IPS-18a (cell line): Measurements from ENCODE around the gene ITM2A.
A peak's percentile ranks its signal among the peaks of the same experiment; 100 is the strongest.

Experiments
- H3K27ac ChIP-seq: one replicate; pipeline ENCODE4 v1.5.1; 2013; ENCODE audit warnings: low read length
- H3K27me3 ChIP-seq: one replicate; pipeline ENCODE4 v1.6.1; 2013; ENCODE audit warnings: mild to moderate bottlenecking, low read length; ENCODE audit not compliant: control insufficient read depth, insufficient read depth
- H3K36me3 ChIP-seq: one replicate; pipeline ENCODE4 v1.6.1; 2013; ENCODE audit warnings: low read depth, low read length; ENCODE audit not compliant: control insufficient read depth
- H3K4me1 ChIP-seq: one replicate; pipeline ENCODE4 v1.6.1; 2013; ENCODE audit warnings: low read depth, low read length; ENCODE audit not compliant: control insufficient read depth
- H3K4me3 ChIP-seq: one replicate; pipeline ENCODE4 v1.5.1; 2013; ENCODE audit warnings: low read length
- H3K9ac ChIP-seq: one replicate; pipeline ENCODE4 v1.6.1; 2013; ENCODE audit warnings: mild to moderate bottlenecking, low read length, moderate library complexity
- H3K9me3 ChIP-seq: one replicate; pipeline ENCODE4 v1.6.1; 2013; ENCODE audit warnings: low read depth, low read length; ENCODE audit not compliant: control insufficient read depth

ITM2A gene

DNA sequence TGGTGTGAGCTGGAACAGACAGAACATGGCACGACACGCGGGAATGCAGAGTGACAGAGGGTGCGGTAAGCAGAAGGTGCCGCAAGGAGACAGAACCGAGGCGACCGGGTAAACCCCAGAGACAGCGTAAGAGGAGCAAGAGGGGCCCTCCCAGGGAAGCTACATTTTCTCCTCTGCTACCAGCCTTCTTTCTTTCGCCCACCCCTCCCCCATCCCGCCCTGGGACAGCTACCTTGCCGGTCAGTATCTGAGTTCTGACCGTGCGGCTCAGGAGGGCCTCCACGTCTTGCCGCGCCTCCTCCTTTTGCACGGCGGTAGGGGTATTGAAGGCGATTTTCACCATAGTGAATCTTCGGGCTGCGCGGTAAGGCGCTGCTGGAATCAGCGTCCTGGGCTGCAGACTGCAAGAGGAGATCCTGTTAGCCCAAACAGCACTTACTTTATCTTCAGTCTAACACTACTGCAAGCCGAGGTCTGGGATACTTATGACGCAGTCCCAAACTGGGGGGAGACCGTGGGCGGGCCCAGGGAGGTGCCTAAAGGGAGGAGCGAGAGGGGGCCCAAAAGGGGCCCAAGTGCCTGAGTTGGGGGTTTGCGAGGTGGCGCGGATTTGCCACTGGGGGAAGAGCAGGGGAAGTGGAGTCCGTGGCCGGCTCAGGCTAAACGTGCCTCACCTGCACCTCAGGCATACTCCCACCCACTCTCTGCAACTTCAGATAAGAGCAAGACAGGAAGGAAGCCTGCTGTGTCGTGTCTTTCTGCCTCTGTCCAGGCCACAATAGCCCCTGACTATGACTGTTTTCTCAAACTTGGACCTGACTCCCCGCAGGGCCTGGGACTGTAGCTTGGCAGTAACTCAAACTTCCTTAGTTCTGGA, at the start of gene ITM2A:
Gene ITM2A (minus strand): TSS at position 462 of the 877 bp plus-strand sequence. CDS start 119 bp downstream, at position 343.
- Histone ChIP-seq H3K9me3 (peaks cover 12% of the 10 kb centered on the region), H3K9ac (peak within 1 kb of the TSS; percentile 52), H3K27me3 (no peaks in the 10 kb centered on the region), H3K36me3 (no peaks in the 10 kb centered on the region), H3K27ac (no peak within 1 kb of the TSS), H3K4me3 (peak within 1 kb of the TSS; percentile 69), H3K4me1 (peaks cover 14% of the 10 kb centered on the region)

DNA sequence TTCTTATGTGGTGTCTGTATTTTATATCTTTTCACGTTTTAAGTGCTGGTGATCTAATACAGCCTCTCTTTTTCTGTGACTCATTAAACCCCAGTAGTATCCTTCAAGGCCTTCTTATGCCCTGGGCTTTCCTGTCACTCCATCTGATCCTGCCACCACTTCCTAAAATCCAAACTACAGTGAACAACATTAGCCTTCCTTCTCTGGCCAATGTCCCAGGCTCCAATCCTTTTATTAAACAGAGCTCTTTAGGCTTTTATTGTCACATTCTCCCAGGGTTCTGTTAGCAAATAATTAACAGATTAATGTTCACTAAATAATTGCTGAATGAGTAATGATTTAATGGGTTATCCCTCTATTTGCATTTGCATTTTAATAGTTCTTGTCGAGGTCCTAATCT, 47.9 kb upstream of the ITM2A start:
- no peak overlapping the region for H3K27ac ChIP-seq
- H3K4me1 ChIP-seq: no peaks in the 10 kb centered on the region
- no peak overlapping the region for H3K4me3 ChIP-seq
- H3K27me3 ChIP-seq: no peaks in the 10 kb centered on the region
- peaks cover 19% of the 10 kb centered on the region for H3K9me3 ChIP-seq
- no peak overlapping the region for H3K9ac ChIP-seq
- H3K36me3 ChIP-seq: no peaks in the 10 kb centered on the region

DNA sequence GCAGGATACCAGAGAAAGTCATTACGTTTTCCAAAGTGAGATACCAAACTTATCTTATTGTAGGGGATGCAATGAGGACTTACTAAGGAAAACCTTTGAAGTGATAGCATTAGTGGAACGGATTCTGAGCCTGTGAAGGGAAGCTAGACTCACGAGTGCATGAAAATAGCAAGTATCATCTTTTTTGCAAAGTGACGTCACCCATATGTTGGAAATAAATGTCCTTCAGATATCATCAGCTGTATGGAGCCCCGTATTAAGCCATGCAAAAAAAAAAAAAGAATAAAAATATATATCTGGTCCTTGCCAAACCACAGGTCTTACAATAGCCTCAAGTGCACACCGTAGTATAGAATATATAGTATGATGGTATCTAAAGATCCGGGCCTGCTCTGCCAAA, 46.8 kb upstream of the ITM2A start:
- Histone ChIP-seq H3K4me3 (no peak overlapping the region), H3K36me3 (no peaks in the 10 kb centered on the region), H3K27ac (no peak overlapping the region), H3K27me3 (no peaks in the 10 kb centered on the region), H3K9ac (no peak overlapping the region), H3K4me1 (no peaks in the 10 kb centered on the region), H3K9me3 (peaks cover 19% of the 10 kb centered on the region)

DNA sequence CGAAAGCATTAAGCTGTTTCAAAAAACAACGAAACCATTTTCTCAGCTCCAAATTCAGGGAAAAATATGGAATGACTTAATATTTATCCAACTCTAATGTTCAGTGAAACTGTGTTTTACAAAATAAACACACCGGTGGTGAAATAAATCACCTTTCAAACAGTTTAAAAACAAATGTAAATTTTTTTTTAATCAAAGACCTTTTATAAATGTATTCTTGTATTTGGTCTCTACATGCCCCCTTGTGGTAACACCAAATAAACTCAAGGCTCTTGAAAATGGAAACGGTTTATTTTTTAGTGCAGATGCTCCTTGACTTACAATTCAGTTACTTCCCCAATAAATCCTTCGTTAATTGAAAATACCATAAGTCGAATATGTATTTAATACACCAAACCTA, 45.8 kb upstream of the ITM2A start:
- no peaks in the 10 kb centered on the region for H3K27me3 ChIP-seq
- H3K9me3 ChIP-seq: peaks cover 19% of the 10 kb centered on the region
- no peak overlapping the region for H3K27ac ChIP-seq
- no peak overlapping the region for H3K4me3 ChIP-seq
- H3K4me1 ChIP-seq: no peaks in the 10 kb centered on the region
- H3K9ac ChIP-seq: no peak overlapping the region
- H3K36me3 ChIP-seq: no peaks in the 10 kb centered on the region

DNA sequence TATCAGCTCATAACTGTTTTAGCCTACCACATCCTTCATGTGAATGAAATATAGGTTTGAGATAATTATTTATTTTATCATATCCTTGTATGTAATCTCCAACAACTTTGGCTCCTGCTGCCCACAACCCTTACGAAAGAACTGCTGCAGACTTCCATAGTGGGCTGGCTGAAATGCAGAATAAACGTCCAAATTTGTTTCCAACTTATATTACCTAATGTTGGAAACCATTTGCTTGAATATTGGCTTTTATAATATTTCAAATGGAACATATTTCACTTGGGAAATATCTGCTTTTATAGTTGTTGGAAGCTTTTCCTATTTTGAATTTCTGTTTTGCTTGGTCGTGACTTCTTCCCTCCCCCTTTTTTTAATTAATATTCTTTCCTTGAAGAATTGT, 45.0 kb upstream of the ITM2A start:
- Histone ChIP-seq H3K4me1 (no peaks in the 10 kb centered on the region), H3K9me3 (peaks cover 19% of the 10 kb centered on the region), H3K36me3 (no peaks in the 10 kb centered on the region), H3K4me3 (no peak overlapping the region), H3K9ac (no peak overlapping the region), H3K27me3 (no peaks in the 10 kb centered on the region), H3K27ac (no peak overlapping the region)

DNA sequence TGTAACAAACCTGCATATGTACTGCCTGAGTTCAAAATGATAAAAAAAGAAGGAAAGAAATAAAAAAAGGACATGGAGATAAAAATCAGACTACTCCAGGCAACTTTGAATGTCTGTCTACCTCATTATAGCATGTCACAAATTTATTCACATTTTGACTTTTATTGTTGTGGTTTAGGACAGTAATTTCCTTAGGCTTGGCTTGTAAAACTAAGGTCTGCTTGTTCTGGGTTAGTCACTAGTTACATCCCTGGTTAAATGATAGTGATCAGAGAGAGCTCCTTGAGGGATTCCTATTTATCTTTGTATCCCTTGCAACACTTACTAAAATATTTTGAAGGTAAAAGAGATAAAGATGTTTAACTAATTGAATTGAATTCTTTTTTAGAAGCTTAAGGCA, 42.5 kb upstream of the ITM2A start:
- Histone ChIP-seq H3K27me3 (no peaks in the 10 kb centered on the region), H3K9me3 (peaks cover 25% of the 10 kb centered on the region), H3K36me3 (no peaks in the 10 kb centered on the region), H3K4me1 (no peaks in the 10 kb centered on the region), H3K9ac (no peak overlapping the region), H3K4me3 (no peak overlapping the region), H3K27ac (no peak overlapping the region)

GRCh38 chrX:79408623-79409322, 41.6 kb upstream of the ITM2A start:
- H3K9ac ChIP-seq: no peak overlapping the region
- H3K4me1 ChIP-seq: no peaks in the 10 kb centered on the region
- H3K36me3 ChIP-seq: no peaks in the 10 kb centered on the region
- H3K9me3 ChIP-seq: peaks cover 22% of the 10 kb centered on the region
- H3K27ac ChIP-seq: no peak overlapping the region
- H3K4me3 ChIP-seq: no peak overlapping the region
- H3K27me3 ChIP-seq: no peaks in the 10 kb centered on the region

DNA sequence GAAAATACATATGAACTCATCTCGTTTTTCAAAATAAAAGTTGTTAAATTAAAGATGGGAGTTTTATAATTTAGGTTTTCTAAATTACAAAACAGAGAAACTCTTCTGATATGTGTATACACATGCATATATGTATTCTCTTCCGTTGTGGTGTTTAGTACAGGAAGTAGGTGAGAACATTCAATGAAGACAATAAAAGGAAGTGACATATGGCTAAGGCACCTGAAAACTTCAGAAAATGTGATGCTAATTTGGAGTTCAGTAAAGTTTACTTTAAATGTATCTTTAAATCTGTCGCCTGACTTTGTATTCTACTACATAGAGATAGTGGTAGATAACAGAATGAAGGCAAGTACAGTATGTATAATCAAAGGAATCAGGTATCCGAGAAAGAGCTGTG, 33.5 kb upstream of the ITM2A start:
- Histone ChIP-seq H3K9me3 (peaks cover 17% of the 10 kb centered on the region), H3K4me1 (no peaks in the 10 kb centered on the region), H3K4me3 (no peak overlapping the region), H3K27me3 (no peaks in the 10 kb centered on the region), H3K9ac (no peak overlapping the region), H3K36me3 (no peaks in the 10 kb centered on the region), H3K27ac (no peak overlapping the region)

DNA sequence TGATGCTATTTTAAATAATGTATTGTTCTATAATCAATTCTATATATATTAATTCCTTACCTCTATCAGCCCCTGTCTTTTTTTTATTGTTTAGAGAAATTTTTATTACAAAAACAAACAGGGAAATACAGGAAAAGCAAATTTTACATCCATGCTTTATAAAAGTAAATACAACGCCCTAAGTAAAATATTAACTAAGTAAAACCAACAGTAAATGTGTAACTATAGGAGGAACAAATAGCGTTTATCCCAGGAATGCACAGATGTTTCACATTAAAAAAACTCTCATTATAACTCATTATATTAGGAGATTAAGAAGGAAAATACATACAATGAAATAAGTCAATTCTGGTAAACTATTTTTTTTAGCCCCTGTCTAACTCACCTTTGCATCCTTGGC, 8.2 kb upstream of the ITM2A start:
- Histone ChIP-seq H3K9me3 (peaks cover 6% of the 10 kb centered on the region), H3K27me3 (no peaks in the 10 kb centered on the region), H3K9ac (no peak overlapping the region), H3K4me3 (no peak overlapping the region), H3K36me3 (no peaks in the 10 kb centered on the region), H3K4me1 (no peaks in the 10 kb centered on the region), H3K27ac (no peak overlapping the region)

DNA sequence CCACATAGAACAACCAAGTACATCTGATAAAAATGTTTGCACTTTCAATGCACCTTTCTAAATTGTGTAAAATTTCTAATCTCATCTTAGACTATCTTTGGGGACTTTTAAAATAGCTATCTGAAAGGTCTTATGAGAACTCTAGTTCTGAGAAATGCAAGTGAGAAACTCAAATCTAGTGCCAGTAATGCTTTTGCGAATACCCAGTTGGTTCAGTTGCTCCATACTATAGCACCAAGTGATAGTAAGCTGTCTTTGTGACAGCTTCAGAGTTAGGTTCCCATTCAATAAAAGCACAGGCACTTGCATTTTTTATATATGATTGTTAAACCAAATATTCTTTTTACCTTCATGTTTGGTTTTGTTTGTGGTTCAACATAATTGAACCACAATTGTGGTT, 4.5 kb upstream of the ITM2A start:
- H3K27ac ChIP-seq: no peak overlapping the region
- H3K27me3 ChIP-seq: no peaks in the 10 kb centered on the region
- no peak overlapping the region for H3K9ac ChIP-seq
- no peak overlapping the region for H3K4me3 ChIP-seq
- H3K36me3 ChIP-seq: no peaks in the 10 kb centered on the region
- H3K9me3 ChIP-seq: peaks cover 16% of the 10 kb centered on the region
- H3K4me1 ChIP-seq: peaks cover 6% of the 10 kb centered on the region

- H3K9me3 ChIP-seq: peaks cover 13% of the 10 kb centered on the region
Observed at GRCh38 chrX:79371101-79371500, 4.0 kb upstream of the ITM2A start.

DNA sequence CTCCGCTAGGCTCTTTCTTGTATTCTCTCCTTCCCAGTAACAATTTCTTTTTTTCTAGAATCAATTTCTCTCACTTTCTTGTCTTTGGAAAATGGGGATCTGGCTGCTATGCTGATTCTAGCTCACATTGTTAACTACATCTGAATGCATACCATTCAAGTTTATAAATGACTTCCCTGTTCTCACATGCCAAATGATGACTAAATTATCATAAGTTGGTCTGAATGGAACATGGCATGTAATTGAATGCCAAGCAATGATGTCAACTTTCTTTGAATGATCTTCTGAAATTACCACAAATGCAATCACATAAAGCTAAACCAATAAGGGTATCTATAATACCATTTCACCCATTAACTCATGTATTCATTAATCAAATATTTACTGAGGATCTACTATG, 2.7 kb upstream of the ITM2A start:
- no peak overlapping the region for H3K27ac ChIP-seq
- peaks cover 6% of the 10 kb centered on the region for H3K4me1 ChIP-seq
- peaks cover 12% of the 10 kb centered on the region for H3K9me3 ChIP-seq
- H3K9ac ChIP-seq: no peak overlapping the region
- no peaks in the 10 kb centered on the region for H3K36me3 ChIP-seq
- H3K4me3 ChIP-seq: no peak overlapping the region
- H3K27me3 ChIP-seq: no peaks in the 10 kb centered on the region

More at GRCh38 chrX:79371101-79371500, 4.0 kb upstream of the ITM2A start:
- no peaks in the 10 kb centered on the region for H3K27me3 ChIP-seq
- H3K4me1 ChIP-seq: peaks cover 6% of the 10 kb centered on the region
- H3K36me3 ChIP-seq: no peaks in the 10 kb centered on the region
- no peak overlapping the region for H3K9ac ChIP-seq
- H3K27ac ChIP-seq: no peak overlapping the region
- H3K4me3 ChIP-seq: no peak overlapping the region
